Fibroblast of lung (primary cell): ENCODE data around the gene OR10A4.

ENCODE experiments used
- CTCF ChIP-seq, 2 donors: IDR thresholded peaks in 1 of 2; conservative IDR thresholded peaks in 1 of 2; 1 replicate in 1 of 2; 2 replicates in 1 of 2; pipeline ENCODE4 v1.5.1; 2011 to 2012; ENCODE audit warnings: low read length in 2 of 2, control low read depth in 1 of 2, inconsistent platforms in 1 of 2, low read depth in 1 of 2, mild to moderate bottlenecking in 1 of 2
- EZH2 ChIP-seq: IDR thresholded peaks from 2 replicates; pipeline ENCODE4 v1.5.1; 2012; ENCODE audit warnings: low read length, control low read depth, mild to moderate bottlenecking; ENCODE audit errors: missing control alignments

- no peak for TF ChIP-seq CTCF (conservative IDR thresholded peaks at IDR 0.05 in 1 of 2, IDR thresholded peaks at IDR 0.05 in 1 of 2; ENCODE audit: low read depth in 1 of 2, low read length in 2 of 2)
- TF ChIP-seq EZH2, result no peak
Measured at GRCh38 chr11:6876325-6876724, at the start of gene OR10A4.
